Hematopoietic multipotent progenitor cell treated with erythropoietin and hydrocortisone succinate and interleukin-3 and kit ligand, for 6 days (in vitro differentiated cells): ENCODE results near the gene RAPGEF1.
"Not testable (repeated sequence)": the region's sequence is repeated elsewhere in the genome, so short reads cannot be mapped to it uniquely, and the experiment has no call there.

Source experiments
- DNase-seq: peaks from one replicate; pipeline ENCODE4 v3.0.0-alpha.2; 2015

Gene RAPGEF1

GRCh38 chr9:131666774-131667173 lies 73.1 kb downstream of the RAPGEF1 start:
- DNase-seq = no peak

- DNase-seq = no peak
Measured at GRCh38 chr9:131666029-131666428, 73.8 kb downstream of the RAPGEF1 start.

DNA sequence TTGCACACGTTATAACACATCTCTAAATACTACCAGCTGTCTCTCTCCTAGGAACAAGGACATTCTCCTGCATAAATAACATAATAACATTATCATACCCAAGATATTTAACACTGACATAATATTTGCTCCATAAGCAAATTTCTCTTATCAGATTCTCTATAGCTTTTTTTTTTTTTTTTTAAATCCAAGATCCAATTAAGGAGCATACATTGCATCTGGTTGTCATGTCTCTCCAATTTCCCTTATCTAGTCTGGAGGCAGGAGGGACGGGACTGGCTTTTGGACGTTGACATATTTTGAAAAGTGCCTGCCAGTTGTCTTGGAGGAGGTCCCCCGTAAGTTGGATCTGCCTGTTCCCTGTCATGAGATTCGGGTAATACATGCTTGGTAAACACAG lies 76.6 kb downstream of the RAPGEF1 start:
- no peak for DNase-seq

- DNase-seq = not testable (repeated sequence)
Measured at GRCh38 chr9:131662289-131662621, 77.6 kb downstream of the RAPGEF1 start.

GRCh38 chr9:131661568-131662288 lies 78.1 kb downstream of the RAPGEF1 start:
- peak; percentile 20 for DNase-seq

DNA sequence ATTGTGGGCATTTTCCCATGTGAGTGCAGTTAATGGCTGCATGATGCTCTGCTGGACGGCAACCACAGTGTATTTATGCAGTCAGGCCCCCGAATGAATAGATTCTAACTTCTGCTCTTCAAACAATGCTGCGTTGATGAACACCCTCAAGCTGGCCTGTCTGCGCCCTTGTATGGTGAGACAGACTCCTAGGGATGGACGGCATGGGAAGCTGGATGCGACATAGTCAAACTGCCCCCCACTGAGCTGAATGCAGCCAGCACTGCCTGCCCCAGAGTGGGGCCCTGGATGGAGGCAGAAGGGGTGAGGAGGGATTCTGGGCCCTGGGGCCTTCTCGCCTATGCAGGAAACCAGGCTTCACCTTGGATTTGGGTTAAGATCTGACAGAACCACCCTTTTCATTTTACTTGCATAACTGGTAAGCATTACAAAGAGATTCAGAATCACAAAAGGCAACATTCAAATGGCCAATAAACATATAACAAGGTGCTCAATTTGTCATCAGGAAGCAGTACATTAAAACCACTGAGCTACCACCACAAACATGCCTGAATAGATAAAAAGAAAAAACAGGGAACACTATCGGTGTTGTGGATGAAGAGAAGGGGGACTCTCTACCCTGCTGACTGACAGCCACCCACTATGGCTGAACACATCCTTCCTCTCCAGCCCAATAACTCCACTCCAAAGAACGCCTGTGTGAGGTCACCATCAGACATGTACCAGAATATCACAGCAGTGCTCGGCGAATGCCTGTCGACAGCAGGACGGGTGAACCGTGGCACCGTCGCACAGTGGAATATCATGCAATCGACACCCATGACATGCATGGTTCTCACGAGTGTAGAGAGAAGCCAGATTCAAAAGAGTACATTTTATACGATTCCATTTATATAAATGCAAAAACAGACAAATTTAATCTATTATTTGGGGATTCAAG lies 79.1 kb downstream of the RAPGEF1 start:
- no peak for DNase-seq

GRCh38 chr9:131658377-131659129 lies 81.3 kb downstream of the RAPGEF1 start:
- DNase-seq = no peak

DNA sequence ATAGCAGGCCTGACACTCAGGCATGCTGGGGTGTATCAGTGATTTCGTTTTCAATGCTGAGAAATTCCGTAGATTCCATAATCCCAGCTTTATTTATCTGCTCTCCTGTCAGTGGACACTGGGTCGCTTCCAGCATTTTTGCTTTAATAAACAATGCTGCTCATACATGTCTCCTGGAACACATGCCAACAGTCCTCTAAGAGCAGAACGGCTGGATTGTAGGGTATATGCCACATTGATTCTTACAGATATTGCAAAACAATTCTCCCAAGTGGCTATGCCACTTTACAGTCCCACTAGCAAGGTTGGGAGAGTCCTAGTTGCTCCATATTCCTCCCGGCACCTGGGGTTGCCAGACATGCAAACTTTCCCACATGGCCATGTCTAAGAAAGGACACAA lies 81.9 kb downstream of the RAPGEF1 start:
- DNase-seq = no peak

- DNase-seq = no peak
Measured at GRCh38 chr9:131657456-131657855, 82.4 kb downstream of the RAPGEF1 start.

GRCh38 chr9:131657037-131657377 lies 82.9 kb downstream of the RAPGEF1 start:
- no peak for DNase-seq

GRCh38 chr9:131656356-131657036 lies 83.4 kb downstream of the RAPGEF1 start:
- DNase-seq = peak; percentile 90

DNA sequence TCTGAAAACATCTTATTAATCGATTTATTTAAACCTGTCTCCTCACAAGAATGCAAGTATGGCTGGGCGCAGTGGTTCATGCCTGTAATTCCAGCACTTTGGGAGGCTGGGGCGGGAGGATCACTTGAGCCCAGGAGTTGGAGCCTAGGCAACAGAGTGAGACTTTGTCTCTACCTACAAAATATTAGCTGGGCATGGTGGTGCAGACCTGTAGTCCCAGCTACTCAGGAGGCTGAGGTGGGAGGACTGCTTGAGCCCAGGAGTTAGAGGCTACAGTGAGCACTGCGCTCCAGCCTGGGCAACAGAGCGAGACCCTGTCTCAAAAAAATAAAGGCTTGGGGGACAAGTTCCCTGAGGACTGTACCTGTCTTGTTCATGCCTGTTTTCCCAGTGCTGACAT lies 85.5 kb downstream of the RAPGEF1 start:
- not testable (repeated sequence) for DNase-seq

DNA sequence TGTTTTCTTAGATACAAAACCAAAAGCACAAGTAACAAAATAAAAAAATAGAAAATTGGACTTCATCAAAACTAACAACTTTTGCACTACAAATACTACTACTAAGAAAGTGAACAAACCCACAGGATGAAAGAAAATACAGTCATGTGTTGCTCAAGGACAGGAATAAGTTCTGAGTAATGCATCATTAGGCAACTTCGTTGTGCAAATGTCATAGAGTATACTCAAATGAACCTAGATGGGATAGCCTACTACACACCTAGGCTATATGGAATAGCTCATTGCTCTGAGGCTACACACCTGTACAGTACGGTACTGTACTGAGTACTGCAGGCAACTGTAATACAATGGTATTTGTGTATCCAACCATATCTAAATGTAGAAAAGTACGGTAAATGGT lies 88.3 kb downstream of the RAPGEF1 start:
- DNase-seq = peak; percentile 35

GRCh38 chr9:131651160-131651559 lies 88.7 kb downstream of the RAPGEF1 start:
- no peak for DNase-seq

DNA sequence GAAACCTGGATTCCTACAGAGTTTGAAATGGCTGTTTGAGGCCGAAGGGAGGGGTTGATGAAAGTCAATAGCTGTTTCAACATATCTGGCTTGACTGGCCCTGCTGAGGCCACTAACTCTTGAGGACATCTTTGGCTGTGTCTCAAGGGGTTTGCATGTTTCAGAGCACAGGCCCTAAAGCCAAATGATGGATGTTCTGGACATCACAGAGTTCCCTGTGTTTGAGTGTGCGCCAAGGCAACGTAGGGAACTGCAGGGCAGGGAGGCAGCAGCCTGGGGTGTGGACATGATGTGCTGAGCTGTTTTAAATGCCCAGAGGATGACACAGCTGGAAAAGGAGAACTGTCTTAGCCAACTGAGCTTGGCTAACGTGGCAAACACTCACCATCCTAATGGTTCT lies 89.6 kb downstream of the RAPGEF1 start:
- no peak for DNase-seq

DNA sequence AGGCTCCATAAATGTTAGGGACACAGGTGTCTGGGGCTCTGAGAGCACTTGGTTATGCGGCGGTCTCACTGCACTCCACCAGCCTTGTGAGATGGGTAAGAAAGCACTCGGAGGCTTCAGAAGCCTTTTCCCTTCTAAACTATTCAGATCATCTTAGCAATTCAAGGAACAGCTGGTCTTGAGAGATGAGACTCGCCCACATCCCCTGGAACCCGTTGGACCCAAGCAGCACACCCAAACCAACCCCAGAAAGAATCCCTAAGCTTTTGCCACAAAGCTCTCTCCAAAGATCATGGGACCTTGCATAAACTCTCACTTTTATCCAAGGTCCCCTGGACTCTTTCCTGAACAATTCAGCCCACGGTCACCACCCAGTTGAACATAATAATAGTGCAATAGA lies 90.2 kb downstream of the RAPGEF1 start:
- DNase-seq = no peak

GRCh38 chr9:131645078-131645776 lies 94.6 kb downstream of the RAPGEF1 start:
- no peak for DNase-seq

DNA sequence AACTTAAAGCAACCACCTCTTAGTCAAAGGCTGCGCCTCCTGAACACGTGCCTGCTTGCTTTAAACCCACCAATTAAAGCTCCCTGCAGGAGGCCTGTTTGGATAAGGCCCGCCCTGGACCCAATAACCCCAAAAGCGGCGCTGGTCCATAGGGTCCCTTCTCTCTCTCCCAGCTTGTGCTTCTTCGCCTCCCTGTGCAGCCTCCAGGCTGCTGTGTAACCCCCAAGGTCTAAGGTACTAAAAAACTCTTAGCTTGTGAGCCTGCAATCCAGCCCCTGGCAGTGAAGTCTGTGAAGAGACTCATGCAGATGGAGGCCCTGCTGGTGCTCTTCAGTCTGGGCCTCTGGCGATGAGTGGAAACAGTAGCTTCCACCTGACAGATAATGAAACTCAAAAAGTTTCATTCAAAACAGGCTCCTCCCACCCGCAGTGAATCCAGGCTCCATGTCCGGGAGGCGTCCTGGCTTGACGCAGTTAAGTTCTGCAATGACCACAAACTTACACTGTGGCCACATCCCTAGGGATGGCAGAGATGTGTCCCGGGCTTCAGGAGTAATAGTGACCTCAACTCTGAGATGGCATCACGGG lies 97.3 kb downstream of the RAPGEF1 start:
- no peak for DNase-seq

DNA sequence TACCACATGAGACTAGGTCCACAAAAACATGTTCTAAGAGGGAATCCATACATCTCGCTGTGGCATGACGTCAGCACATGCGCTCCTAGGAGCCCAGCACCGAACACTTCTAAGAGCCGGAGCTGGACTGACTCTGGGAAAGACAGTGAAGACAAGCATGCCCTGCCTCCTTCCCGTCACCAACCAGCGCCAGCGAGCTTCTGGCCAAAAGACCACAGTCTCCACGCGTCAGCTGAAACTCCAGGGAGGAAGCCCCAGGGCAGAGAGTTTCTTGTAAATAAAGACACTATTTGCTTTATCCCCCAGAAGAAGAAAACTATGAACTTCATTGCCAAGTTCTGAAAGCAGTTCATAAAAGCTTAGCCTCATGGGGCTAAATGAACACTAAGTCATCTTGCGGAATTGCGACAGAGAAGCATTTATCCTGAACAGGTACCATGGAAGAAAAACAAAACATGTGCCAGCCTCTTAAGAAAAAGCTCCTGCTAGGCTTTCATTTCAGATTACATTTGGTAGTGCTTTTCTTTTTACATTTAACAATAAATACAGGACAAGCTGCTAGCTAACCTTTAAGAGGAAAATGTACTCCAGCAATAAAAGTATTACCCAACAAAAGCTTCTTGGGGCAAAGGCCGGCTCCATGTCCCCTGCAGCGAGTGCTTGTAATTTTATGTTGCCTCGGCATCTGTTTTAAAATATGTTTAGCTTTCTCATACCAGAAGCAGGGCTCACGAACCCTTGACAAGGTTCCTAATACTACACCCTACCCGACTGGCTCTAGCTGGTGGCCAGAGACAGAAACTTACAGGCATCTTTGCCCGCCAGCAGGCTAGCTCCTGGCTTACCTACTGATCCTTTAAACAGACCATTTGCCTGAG lies 98.0 kb downstream of the RAPGEF1 start:
- no peak for DNase-seq

GRCh38 chr9:131640438-131641137 lies 99.3 kb downstream of the RAPGEF1 start:
- no peak for DNase-seq
